ENCODE measurements around the gene SIGLEC15.

DNA sequence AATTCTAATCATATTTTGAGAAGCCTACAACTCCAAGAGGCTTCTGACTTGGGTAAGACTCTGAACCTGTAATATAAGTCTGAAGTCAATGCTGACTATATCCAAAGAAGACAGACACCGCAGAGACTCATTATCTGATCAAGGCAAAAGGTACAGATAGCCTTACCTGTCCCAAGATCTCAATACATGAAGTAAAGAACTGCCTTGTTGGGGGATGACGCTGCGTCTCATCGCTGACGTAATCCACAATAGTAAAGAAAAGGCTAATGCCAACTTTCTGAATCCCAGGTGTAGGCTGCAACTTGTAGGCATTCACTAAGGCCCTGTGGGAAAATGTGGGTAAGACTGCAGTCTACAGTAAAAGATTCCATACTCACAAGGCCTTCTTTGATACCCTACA lies 62.1 kb downstream of the SIGLEC15 start:
- TF ChIP-seq, protein P1, sequence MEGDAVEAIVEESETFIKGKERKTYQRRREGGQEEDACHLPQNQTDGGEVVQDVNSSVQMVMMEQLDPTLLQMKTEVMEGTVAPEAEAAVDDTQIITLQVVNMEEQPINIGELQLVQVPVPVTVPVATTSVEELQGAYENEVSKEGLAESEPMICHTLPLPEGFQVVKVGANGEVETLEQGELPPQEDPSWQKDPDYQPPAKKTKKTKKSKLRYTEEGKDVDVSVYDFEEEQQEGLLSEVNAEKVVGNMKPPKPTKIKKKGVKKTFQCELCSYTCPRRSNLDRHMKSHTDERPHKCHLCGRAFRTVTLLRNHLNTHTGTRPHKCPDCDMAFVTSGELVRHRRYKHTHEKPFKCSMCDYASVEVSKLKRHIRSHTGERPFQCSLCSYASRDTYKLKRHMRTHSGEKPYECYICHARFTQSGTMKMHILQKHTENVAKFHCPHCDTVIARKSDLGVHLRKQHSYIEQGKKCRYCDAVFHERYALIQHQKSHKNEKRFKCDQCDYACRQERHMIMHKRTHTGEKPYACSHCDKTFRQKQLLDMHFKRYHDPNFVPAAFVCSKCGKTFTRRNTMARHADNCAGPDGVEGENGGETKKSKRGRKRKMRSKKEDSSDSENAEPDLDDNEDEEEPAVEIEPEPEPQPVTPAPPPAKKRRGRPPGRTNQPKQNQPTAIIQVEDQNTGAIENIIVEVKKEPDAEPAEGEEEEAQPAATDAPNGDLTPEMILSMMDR (IDR thresholded peaks at IDR 0.05; ENCODE audit: insufficient read depth, low read length) = no peak
- TF ChIP-seq POLR2AphosphoS5 (IDR thresholded peaks at IDR 0.05; ENCODE audit: low read depth) (no peak), GABPA (IDR thresholded peaks at IDR 0.05; ENCODE audit: low read depth) (no peak)

Data from HL-60 (cell line).